ENCODE measurements around the gene CFDP1. TPM values are rescaled to one million over a fixed set of nuclear protein-coding genes. Genes with fewer than 3 reads are reported as not detected.
A peak's percentile ranks its signal among the peaks of the same experiment; 100 is the strongest.

The CFDP1 gene
- total and polyA plus RNA-seq, 2 of the 13 experiments (the other 11 are each of a cell fraction or from before 2014, with no cell fraction given), result 78.6 to 153 TPM

- TF ChIP-seq, protein P1, sequence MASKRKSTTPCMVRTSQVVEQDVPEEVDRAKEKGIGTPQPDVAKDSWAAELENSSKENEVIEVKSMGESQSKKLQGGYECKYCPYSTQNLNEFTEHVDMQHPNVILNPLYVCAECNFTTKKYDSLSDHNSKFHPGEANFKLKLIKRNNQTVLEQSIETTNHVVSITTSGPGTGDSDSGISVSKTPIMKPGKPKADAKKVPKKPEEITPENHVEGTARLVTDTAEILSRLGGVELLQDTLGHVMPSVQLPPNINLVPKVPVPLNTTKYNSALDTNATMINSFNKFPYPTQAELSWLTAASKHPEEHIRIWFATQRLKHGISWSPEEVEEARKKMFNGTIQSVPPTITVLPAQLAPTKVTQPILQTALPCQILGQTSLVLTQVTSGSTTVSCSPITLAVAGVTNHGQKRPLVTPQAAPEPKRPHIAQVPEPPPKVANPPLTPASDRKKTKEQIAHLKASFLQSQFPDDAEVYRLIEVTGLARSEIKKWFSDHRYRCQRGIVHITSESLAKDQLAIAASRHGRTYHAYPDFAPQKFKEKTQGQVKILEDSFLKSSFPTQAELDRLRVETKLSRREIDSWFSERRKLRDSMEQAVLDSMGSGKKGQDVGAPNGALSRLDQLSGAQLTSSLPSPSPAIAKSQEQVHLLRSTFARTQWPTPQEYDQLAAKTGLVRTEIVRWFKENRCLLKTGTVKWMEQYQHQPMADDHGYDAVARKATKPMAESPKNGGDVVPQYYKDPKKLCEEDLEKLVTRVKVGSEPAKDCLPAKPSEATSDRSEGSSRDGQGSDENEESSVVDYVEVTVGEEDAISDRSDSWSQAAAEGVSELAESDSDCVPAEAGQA (IDR thresholded peaks at IDR 0.05; ENCODE audit: low read depth), result no peak
- TF ChIP-seq, protein P1 (CRISPR knock-in tag; IDR thresholded peaks at IDR 0.05; ENCODE audit: borderline replicate concordance), result 0 out of 2 replicates have a peak, but pooled peaks have one; percentile 24
- TF ChIP-seq PCBP1 (IDR thresholded peaks at IDR 0.05; ENCODE audit: borderline replicate concordance, low read depth, low read length) (no peak; the same call in 1 of the 2 replicates), ZNF639 (CRISPR knock-in tag; conservative IDR thresholded peaks at IDR 0.05) (peak; percentile 64), DMAP1 (CRISPR knock-in tag; IDR thresholded peaks at IDR 0.05) (peak; percentile 29; the same call in 1 of the 2 replicates), NFIB (CRISPR knock-in tag; IDR thresholded peaks at IDR 0.05; ENCODE audit: borderline replicate concordance) (no peak), ZBTB43 (CRISPR knock-in tag; conservative IDR thresholded peaks at IDR 0.05) (peak; percentile 81), ZFX (CRISPR knock-in tag; IDR thresholded peaks at IDR 0.05; ENCODE audit: low read depth) (peak; percentile 97), ZNF432 (CRISPR knock-in tag; IDR thresholded peaks at IDR 0.05; ENCODE audit: borderline replicate concordance) (no peak), ZBTB7A (CRISPR knock-in tag; IDR thresholded peaks at IDR 0.05) (peak; percentile 87), SALL2 (CRISPR knock-in tag; IDR thresholded peaks at IDR 0.05) (peak; percentile 89), CBX1 (IDR thresholded peaks at IDR 0.05; ENCODE audit: low read depth) (peak; percentile 20), SATB2 (CRISPR knock-in tag; IDR thresholded peaks at IDR 0.05) (0 out of 2 replicates have a peak, but pooled peaks have one; percentile 62), ZNF776 (CRISPR knock-in tag; IDR thresholded peaks at IDR 0.05) (peak; percentile 83), ZNF143 (CRISPR knock-in tag; IDR thresholded peaks at IDR 0.05) (peak; percentile 25; the same call in 1 of the 2 replicates)
- TF ChIP-seq, protein P2, sequence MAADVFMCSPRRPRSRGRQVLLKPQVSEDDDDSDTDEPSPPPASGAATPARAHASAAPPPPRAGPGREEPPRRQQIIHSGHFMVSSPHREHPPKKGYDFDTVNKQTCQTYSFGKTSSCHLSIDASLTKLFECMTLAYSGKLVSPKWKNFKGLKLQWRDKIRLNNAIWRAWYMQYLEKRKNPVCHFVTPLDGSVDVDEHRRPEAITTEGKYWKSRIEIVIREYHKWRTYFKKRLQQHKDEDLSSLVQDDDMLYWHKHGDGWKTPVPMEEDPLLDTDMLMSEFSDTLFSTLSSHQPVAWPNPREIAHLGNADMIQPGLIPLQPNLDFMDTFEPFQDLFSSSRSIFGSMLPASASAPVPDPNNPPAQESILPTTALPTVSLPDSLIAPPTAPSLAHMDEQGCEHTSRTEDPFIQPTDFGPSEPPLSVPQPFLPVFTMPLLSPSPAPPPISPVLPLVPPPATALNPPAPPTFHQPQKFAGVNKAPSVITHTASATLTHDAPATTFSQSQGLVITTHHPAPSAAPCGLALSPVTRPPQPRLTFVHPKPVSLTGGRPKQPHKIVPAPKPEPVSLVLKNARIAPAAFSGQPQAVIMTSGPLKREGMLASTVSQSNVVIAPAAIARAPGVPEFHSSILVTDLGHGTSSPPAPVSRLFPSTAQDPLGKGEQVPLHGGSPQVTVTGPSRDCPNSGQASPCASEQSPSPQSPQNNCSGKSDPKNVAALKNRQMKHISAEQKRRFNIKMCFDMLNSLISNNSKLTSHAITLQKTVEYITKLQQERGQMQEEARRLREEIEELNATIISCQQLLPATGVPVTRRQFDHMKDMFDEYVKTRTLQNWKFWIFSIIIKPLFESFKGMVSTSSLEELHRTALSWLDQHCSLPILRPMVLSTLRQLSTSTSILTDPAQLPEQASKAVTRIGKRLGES (CRISPR knock-in tag; IDR thresholded peaks at IDR 0.05; ENCODE audit: borderline replicate concordance), result peak; percentile 77; the same call in 1 of the 2 replicates
Observed at GRCh38 chr16:75265911-75266701, 167.2 kb downstream of the CFDP1 start (continued).

All from HepG2 (cell line).